Natural killer cell (primary cell): Measurements from ENCODE around the gene BCL2L2. TPM values are rescaled to one million over a fixed set of nuclear protein-coding genes. Genes with fewer than 3 reads are reported as not detected.
"Not testable (repeated sequence)": the region's sequence is repeated elsewhere in the genome, so short reads cannot be mapped to it uniquely, and the experiment has no call there.

Source experiments
- ATAC-seq, 3 donors: fragments of 150-1000 bp in 2 of 3; fragments of 200-7000 bp in 1 of 3; cut with Tn5 transposase; 1 replicate in 1 of 3; 2 replicates in 2 of 3; pipeline ENCODE4 v1.10.0; 2021; ENCODE audit warnings: mild to moderate bottlenecking in 2 of 3, moderate library complexity in 2 of 3
- DNase-seq, 2 donors: peaks; one replicate each; pipeline versions ENCODE4 v3.0.0 to v3.0.0-alpha.2; 2013 to 2021; ENCODE audit warnings: mixed read lengths in 1 of 2
- H3K27ac ChIP-seq: one replicate; pipeline ENCODE4 v1.5.1; 2013; ENCODE audit warnings: mild to moderate bottlenecking, low read length
- H3K27me3 ChIP-seq: one replicate; pipeline ENCODE4 v1.6.1; 2013; ENCODE audit warnings: low read length; ENCODE audit not compliant: control insufficient read depth, insufficient read depth
- H3K36me3 ChIP-seq: one replicate; pipeline ENCODE4 v1.6.1; 2013; ENCODE audit warnings: low read length; ENCODE audit not compliant: control insufficient read depth, insufficient read depth
- H3K4me1 ChIP-seq: one replicate; pipeline ENCODE4 v1.6.1; 2013; ENCODE audit warnings: low read length; ENCODE audit not compliant: control insufficient read depth, insufficient read depth
- H3K4me3 ChIP-seq: one replicate; pipeline ENCODE4 v1.5.1; 2013; ENCODE audit warnings: low read length
- H3K9me3 ChIP-seq: one replicate; pipeline ENCODE4 v1.6.1; 2013; ENCODE audit warnings: low read length; ENCODE audit not compliant: control insufficient read depth, insufficient read depth
- H3K27ac Mint-ChIP-seq, 2 donors: one replicate each; pipeline ENCODE4 v1.8.0; 2022; ENCODE audit warnings: mild to moderate bottlenecking in 2 of 2, mixed read lengths in 2 of 2, moderate library complexity in 1 of 2
- H3K27me3 Mint-ChIP-seq, 2 donors: one replicate each; pipeline ENCODE4 v1.8.0; 2022; ENCODE audit warnings: low read depth in 2 of 2, mixed read lengths in 2 of 2
- H3K36me3 Mint-ChIP-seq: one replicate; pipeline ENCODE4 v1.8.0; 2022; ENCODE audit warnings: mixed read lengths
- H3K4me1 Mint-ChIP-seq, 2 donors: one replicate each; pipeline ENCODE4 v1.8.0; 2022; ENCODE audit warnings: mixed read lengths in 2 of 2
- H3K4me3 Mint-ChIP-seq: one replicate; pipeline ENCODE4 v1.8.0; 2022; ENCODE audit warnings: mild to moderate bottlenecking, moderate library complexity, mixed read lengths
- H3K9me3 Mint-ChIP-seq, 2 donors: one replicate each; pipeline ENCODE4 v1.8.0; 2022; ENCODE audit warnings: mixed read lengths in 2 of 2
- WGBS: methylation state at CpG from one replicate; pipeline ENCODE4 v1.1.7; 2013; ENCODE audit warnings: missing lambda C conversion rate; ENCODE audit not compliant: insufficient coverage; 5-methylcytosine and 5-hydroxymethylcytosine counted together
- intact Hi-C: fragments of 100-400 bp; cut with micrococcal nuclease; formaldehyde crosslinking; loops from one replicate; pipeline ENCODE4 v1.14.2; 2022
- total RNA-seq, 4 donors: library from RNA; stranded (reverse); fragments of 120-200 nt in 1 of 4; gene quantifications; one replicate each; pipeline versions ENCODE4 v1.2.3 to v1.2.4, GENCODE V29; 2013 to 2022
- TF ChIP-seq, protein P1 (sequence below): fragments of 200-600 bp; IDR thresholded peaks from one replicate; pipeline ENCODE4 v1.8.0; 2022; ENCODE audit warnings: antibody characterized with exemption

BCL2L2 gene, protein sequence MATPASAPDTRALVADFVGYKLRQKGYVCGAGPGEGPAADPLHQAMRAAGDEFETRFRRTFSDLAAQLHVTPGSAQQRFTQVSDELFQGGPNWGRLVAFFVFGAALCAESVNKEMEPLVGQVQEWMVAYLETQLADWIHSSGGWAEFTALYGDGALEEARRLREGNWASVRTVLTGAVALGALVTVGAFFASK
- 10 to 100 TPM; 13.8 to 25.3 (median 14.4) TPM for total RNA-seq
- 9.3 TPM for total RNA-seq (2013)

DNA sequence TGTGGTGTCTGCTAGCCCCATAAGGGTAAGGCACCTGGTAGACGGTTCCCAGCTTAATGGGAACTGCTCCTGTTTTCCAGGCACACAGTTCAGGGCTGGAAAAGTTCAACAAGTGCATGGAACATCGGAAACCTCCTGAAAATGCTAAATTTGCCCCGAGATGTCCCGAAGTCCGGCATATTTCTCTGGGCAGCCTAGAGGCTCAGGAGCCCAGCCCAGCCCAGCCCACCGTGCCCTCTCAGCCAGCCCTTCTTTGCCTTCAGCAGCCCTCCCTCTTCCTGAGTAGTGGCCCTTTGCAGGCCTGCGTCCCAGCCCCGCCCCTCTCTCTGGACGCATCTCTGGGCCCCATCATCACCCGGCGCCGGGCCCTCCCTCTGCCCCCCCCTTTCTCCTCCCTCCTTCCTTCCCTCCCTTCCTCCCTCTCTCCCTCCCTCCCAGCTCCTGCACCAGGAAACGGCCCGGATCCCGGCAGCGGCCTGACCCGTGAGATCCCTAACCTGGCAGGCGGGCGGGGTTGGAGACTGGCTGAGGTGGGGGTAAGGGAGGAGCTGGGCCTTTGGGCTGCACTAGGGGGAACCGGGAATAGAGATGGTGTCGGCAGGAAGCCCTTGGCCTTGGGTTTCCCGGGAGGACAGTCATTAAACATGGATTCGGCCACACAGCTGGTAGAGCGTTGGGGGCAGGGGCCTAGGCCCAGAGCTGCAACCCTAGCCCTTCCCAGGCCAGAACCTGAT is at the start of gene BCL2L2:
Gene BCL2L2 (plus strand): TSS at position 422 of the 734 bp plus-strand sequence. CDS start 935 bp downstream, outside the sequence.
- no peaks in the 10 kb centered on the region for H3K9me3 Mint-ChIP-seq
- TF ChIP-seq, protein P1, sequence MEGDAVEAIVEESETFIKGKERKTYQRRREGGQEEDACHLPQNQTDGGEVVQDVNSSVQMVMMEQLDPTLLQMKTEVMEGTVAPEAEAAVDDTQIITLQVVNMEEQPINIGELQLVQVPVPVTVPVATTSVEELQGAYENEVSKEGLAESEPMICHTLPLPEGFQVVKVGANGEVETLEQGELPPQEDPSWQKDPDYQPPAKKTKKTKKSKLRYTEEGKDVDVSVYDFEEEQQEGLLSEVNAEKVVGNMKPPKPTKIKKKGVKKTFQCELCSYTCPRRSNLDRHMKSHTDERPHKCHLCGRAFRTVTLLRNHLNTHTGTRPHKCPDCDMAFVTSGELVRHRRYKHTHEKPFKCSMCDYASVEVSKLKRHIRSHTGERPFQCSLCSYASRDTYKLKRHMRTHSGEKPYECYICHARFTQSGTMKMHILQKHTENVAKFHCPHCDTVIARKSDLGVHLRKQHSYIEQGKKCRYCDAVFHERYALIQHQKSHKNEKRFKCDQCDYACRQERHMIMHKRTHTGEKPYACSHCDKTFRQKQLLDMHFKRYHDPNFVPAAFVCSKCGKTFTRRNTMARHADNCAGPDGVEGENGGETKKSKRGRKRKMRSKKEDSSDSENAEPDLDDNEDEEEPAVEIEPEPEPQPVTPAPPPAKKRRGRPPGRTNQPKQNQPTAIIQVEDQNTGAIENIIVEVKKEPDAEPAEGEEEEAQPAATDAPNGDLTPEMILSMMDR: no peak
- Histone ChIP-seq H3K36me3 (no peaks in the 10 kb centered on the region), H3K4me3 (peak within 1 kb of the TSS; percentile 49), H3K27me3 (no peaks in the 10 kb centered on the region), H3K27ac (peak within 1 kb of the TSS; percentile 82), H3K4me1 (peaks cover 35% of the 10 kb centered on the region), H3K9me3 (no peaks in the 10 kb centered on the region)
- 6% methylated on average over 24 of the region's 24 CpGs for whole genome bisulfite sequencing
- peaks cover 21 to 50% of the 10 kb centered on the region in 2 donors for H3K4me1 Mint-ChIP-seq
- H3K27me3 Mint-ChIP-seq: no peaks in the 10 kb centered on the region
- DNase-seq: peak in 1 of 2 donors; percentile 57
- no peaks in the 10 kb centered on the region for H3K36me3 Mint-ChIP-seq
- intact Hi-C loops: loop anchor here (10.0 kb wide), 1 partner anchor 212 kb away; the partner anchor contains the start of genes ACIN1 and C14orf119
- H3K4me3 Mint-ChIP-seq: peak within 1 kb of the TSS; percentile 90
- ATAC-seq: peak; percentile 29 to 46 (median 35)
- H3K27ac Mint-ChIP-seq: peak within 1 kb of the TSS; percentile 91 to 94

DNA sequence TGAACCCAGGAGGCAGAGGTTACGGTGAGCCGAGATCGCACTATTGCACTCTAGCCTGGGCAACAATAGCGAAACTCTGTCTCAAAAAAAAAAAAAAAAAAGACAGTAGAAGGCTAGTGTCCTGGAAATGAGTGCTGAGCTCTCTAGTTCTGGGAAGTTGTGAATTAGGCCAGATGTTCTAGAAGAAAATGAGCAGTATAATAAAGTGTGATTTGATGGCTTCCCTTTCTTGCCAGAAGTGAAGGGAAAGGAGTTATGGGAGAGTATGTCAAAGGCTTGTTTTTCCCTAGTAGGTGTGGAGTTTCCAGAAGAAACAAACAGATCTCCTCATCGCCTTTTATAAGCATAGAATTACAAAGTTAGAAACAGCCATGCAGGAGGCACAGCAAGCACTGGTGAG is 48.4 kb upstream of the BCL2L2 start:
- Histone ChIP-seq H3K4me3 (no peak overlapping the region), H3K9me3 (no peaks in the 10 kb centered on the region), H3K4me1 (no peaks in the 10 kb centered on the region), H3K36me3 (no peaks in the 10 kb centered on the region), H3K27me3 (peaks cover 9% of the 10 kb centered on the region), H3K27ac (no peak overlapping the region)
- no peaks in the 10 kb centered on the region for H3K4me1 Mint-ChIP-seq
- no peaks in the 10 kb centered on the region for H3K9me3 Mint-ChIP-seq
- no peak for ATAC-seq
- no peak for DNase-seq
- H3K27me3 Mint-ChIP-seq: peaks cover 21% of the 10 kb centered on the region in 2 donors
- intact Hi-C loops: no loop called here
- H3K36me3 Mint-ChIP-seq: no peaks in the 10 kb centered on the region
- H3K27ac Mint-ChIP-seq: no peak overlapping the region
- TF ChIP-seq, protein P1: no peak
- no peak overlapping the region for H3K4me3 Mint-ChIP-seq
- 95% methylated on average over 5 of the region's 5 CpGs for WGBS

DNA sequence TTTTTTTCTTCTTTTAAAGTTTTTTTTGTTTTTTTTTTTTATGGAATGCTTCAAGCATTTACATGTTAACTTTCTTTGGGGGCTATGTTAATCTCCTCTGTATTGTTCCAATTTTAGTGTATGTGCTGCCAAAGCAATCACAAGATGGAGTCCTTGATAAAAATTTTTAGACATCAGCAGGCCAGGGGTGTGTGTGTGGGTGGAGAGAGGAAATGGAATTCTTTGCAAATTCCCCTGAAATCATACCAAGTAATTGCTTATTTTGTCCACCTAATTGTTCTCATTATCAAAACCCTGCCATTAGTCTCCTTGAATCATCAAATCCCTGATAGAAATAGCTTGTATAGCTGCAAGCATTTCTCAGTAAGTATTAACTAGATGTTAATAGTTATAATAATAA is 47.2 kb upstream of the BCL2L2 start:
- H3K4me3 ChIP-seq: no peak overlapping the region
- ATAC-seq (no peak), DNase-seq (no peak)
- peaks cover 9% of the 10 kb centered on the region for H3K27me3 ChIP-seq
- intact Hi-C loops: no loop called here
- Mint-ChIP-seq H3K36me3 (no peaks in the 10 kb centered on the region), H3K27me3 (peaks cover 17 to 24% of the 10 kb centered on the region in 2 donors), H3K4me1 (no peaks in the 10 kb centered on the region), H3K4me3 (no peak overlapping the region), H3K9me3 (no peaks in the 10 kb centered on the region), H3K27ac (no peak overlapping the region)
- H3K4me1 ChIP-seq: no peaks in the 10 kb centered on the region
- no peaks in the 10 kb centered on the region for H3K36me3 ChIP-seq
- no peak overlapping the region for H3K27ac ChIP-seq
- H3K9me3 ChIP-seq: no peaks in the 10 kb centered on the region
- TF ChIP-seq, protein P1: no peak

DNA sequence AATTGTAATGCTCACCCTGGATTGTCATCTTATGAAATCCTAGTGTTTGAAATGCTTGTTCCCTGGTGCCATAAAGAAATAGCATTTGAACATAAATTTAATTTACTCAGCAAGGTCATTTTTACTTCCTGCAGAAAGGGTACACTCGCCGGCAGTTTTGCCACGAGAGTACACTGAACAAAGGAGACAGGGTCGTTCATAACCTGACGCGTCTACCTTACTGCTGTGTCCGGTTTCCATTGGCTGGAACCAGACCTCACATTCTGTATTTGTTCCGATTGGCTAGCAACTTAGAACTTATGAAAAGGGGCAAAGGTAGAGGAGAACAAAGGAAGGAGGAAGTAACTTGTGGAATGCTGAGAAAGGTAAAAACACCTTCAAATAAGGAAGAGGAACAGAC is 45.8 kb upstream of the BCL2L2 start:
- H3K36me3 ChIP-seq, H3K27me3 ChIP-seq, H3K4me1 Mint-ChIP-seq, H3K36me3 Mint-ChIP-seq, H3K4me3 ChIP-seq, H3K9me3 Mint-ChIP-seq, DNase-seq, H3K4me3 Mint-ChIP-seq, H3K27ac ChIP-seq, H3K4me1 ChIP-seq, H3K9me3 ChIP-seq, H3K27ac Mint-ChIP-seq, ATAC-seq: not testable (repeated sequence)
- peaks cover 17 to 29% of the 10 kb centered on the region in 2 donors for H3K27me3 Mint-ChIP-seq
- WGBS: 72% methylated on average over 8 of the region's 8 CpGs
- intact Hi-C loops: loop anchor here (10.0 kb wide), 1 partner anchor 64 kb away; the partner anchor contains the start of gene PABPN1
